ENCODE data around the gene LNPEP. TPM values are rescaled to one million over a fixed set of nuclear protein-coding genes. Genes with fewer than 3 reads are reported as not detected.

LNPEP gene
- total RNA-seq, 4 donors from 2014 or later, result 7.2 to 40.5 (median 34.8) TPM

GRCh38 chr5:97065475-97065874 is 129.6 kb downstream of the LNPEP start:
- in situ Hi-C loops (cut with MboI; ENCODE audit: low pct_ligation_motif_present in 1 of 4, low pct_unique_long_range_greater_than_20kb in 1 of 4, low sequenced_read_pairs in 3 of 4) (no loop called here), intact Hi-C loops (cut with DNase I; ENCODE audit: low total_unique reads) (no loop called here)
- TF ChIP-seq CTCF (IDR thresholded peaks at IDR 0.05) (no peak), EP300 (IDR thresholded peaks at IDR 0.05; ENCODE audit: low read depth) (no peak), POLR2A (IDR thresholded peaks at IDR 0.05) (no peak), POLR2AphosphoS5 (IDR thresholded peaks at IDR 0.05) (no peak)
- WGBS, 2 donors (ENCODE audit: low coverage in 1 of 2), result 83 to 94% methylated on average over 2 of the region's 2 CpGs
- no peaks in the 10 kb centered on the region for H3K36me3 ChIP-seq
- no peak overlapping the region for H3K4me3 ChIP-seq
- H3K27ac ChIP-seq, result no peak overlapping the region
- no peaks in the 10 kb centered on the region for H3K27me3 ChIP-seq
- no peaks in the 10 kb centered on the region for H3K4me1 ChIP-seq
- DNase-seq, result no peak
- no peaks in the 10 kb centered on the region for H3K9me3 ChIP-seq

- DNase-seq, result no peak
- intact Hi-C loops (cut with DNase I; ENCODE audit: low total_unique reads), result no loop called here
- H3K36me3 ChIP-seq, result no peaks in the 10 kb centered on the region
- no peaks in the 10 kb centered on the region for H3K27me3 ChIP-seq
- TF ChIP-seq POLR2A (IDR thresholded peaks at IDR 0.05) (no peak), POLR2AphosphoS5 (IDR thresholded peaks at IDR 0.05) (no peak), CTCF (IDR thresholded peaks at IDR 0.05) (no peak), EP300 (IDR thresholded peaks at IDR 0.05; ENCODE audit: low read depth) (no peak)
- no peaks in the 10 kb centered on the region for H3K9me3 ChIP-seq
- H3K4me1 ChIP-seq, result peaks cover 0 to 8% (median 0%) of the 10 kb centered on the region in 4 donors
- no peak overlapping the region for H3K4me3 ChIP-seq
- in situ Hi-C loops (cut with MboI; ENCODE audit: low pct_ligation_motif_present in 1 of 4, low pct_unique_long_range_greater_than_20kb in 1 of 4, low sequenced_read_pairs in 3 of 4), result no loop called here
- 58 to 66% methylated on average over 4 of the region's 4 CpGs for WGBS, 2 donors (ENCODE audit: low coverage in 1 of 2)
- H3K27ac ChIP-seq, result no peak overlapping the region
These were observed 131.5 kb downstream of the LNPEP start for GRCh38 chr5:97067296-97067850.

- Histone ChIP-seq H3K27me3 (no peaks in the 10 kb centered on the region), H3K4me1 (peaks cover 0 to 8% (median 4%) of the 10 kb centered on the region in 4 donors), H3K36me3 (no peaks in the 10 kb centered on the region), H3K9me3 (no peaks in the 10 kb centered on the region), H3K27ac (peak overlapping the region; percentile 36 to 77 (median 64)), H3K4me3 (no peak overlapping the region)
- no peak for DNase-seq
- intact Hi-C loops (cut with DNase I; ENCODE audit: low total_unique reads), result no loop called here
- in situ Hi-C loops (cut with MboI; ENCODE audit: low pct_ligation_motif_present in 1 of 4, low pct_unique_long_range_greater_than_20kb in 1 of 4, low sequenced_read_pairs in 3 of 4), result no loop called here
- TF ChIP-seq EP300 (IDR thresholded peaks at IDR 0.05; ENCODE audit: low read depth), result no peak
- no peak for TF ChIP-seq POLR2AphosphoS5 (IDR thresholded peaks at IDR 0.05)
- no peak for TF ChIP-seq CTCF (IDR thresholded peaks at IDR 0.05)
- TF ChIP-seq POLR2A (IDR thresholded peaks at IDR 0.05), result no peak
These were observed 134.4 kb downstream of the LNPEP start for GRCh38 chr5:97070234-97070633.

- H3K4me1 ChIP-seq, result peaks cover 0 to 8% (median 4%) of the 10 kb centered on the region in 4 donors
- no peak for TF ChIP-seq POLR2A (IDR thresholded peaks at IDR 0.05)
- TF ChIP-seq POLR2AphosphoS5 (IDR thresholded peaks at IDR 0.05), result peak in 2 of 3 donors; percentile 51 to 58
- no peak for TF ChIP-seq CTCF (IDR thresholded peaks at IDR 0.05)
- no peaks in the 10 kb centered on the region for H3K27me3 ChIP-seq
- in situ Hi-C loops (cut with MboI; ENCODE audit: low pct_ligation_motif_present in 1 of 4, low pct_unique_long_range_greater_than_20kb in 1 of 4, low sequenced_read_pairs in 3 of 4) (no loop called here), intact Hi-C loops (cut with DNase I; ENCODE audit: low total_unique reads) (no loop called here)
- DNase-seq, result no peak
- H3K4me3 ChIP-seq, result no peak overlapping the region
- 58 to 61% methylated on average over 8 of the region's 8 CpGs for WGBS, 2 donors (ENCODE audit: low coverage in 1 of 2)
- no peaks in the 10 kb centered on the region for H3K9me3 ChIP-seq
- no peaks in the 10 kb centered on the region for H3K36me3 ChIP-seq
- peak overlapping the region; percentile 36 to 77 (median 64) for H3K27ac ChIP-seq
These were observed 135.2 kb downstream of the LNPEP start for GRCh38 chr5:97071101-97071500.
